Smooth muscle cell (in vitro differentiated cells): ENCODE data around the gene DPP4. TPM values are rescaled to one million over a fixed set of nuclear protein-coding genes. Genes with fewer than 3 reads are reported as not detected.

ENCODE experiments used
- DNase-seq: peaks from one replicate; lab custom pipeline; 2025; ENCODE audit not compliant: unreplicated experiment; lab: John Stamatoyannopoulos, UW
- H2AFZ ChIP-seq: fragments of 200-600 bp; sonication (generic); 2 replicates; pipeline ENCODE4 v1.6.0; 2016; ENCODE audit warnings: antibody characterized with exemption, low read depth, mild to moderate bottlenecking
- H3F3A ChIP-seq: fragments of 200-600 bp; sonication (generic); 2 replicates; pipeline ENCODE4 v1.6.0; 2017; ENCODE audit warnings: antibody characterized with exemption, low read depth
- H3K27ac ChIP-seq: fragments of 200-600 bp; sonication (generic); 2 replicates; pipeline ENCODE4 v1.5.1; 2016; ENCODE audit warnings: low read depth, mild to moderate bottlenecking
- H3K27me3 ChIP-seq: fragments of 200-600 bp; sonication (generic); 2 replicates; pipeline ENCODE4 v1.6.1; 2016; ENCODE audit warnings: low read depth, mild to moderate bottlenecking
- H3K36me3 ChIP-seq: fragments of 200-600 bp; sonication (generic); 2 replicates; pipeline ENCODE4 v1.5.1; 2016; ENCODE audit warnings: low read depth
- H3K4me1 ChIP-seq: fragments of 200-600 bp; sonication (generic); 2 replicates; pipeline ENCODE4 v1.5.1; 2016; ENCODE audit warnings: low read depth
- H3K4me2 ChIP-seq: fragments of 200-600 bp; sonication (generic); 2 replicates; pipeline ENCODE4 v1.6.0; 2016; ENCODE audit warnings: mild to moderate bottlenecking
- H3K4me3 ChIP-seq: fragments of 200-600 bp; sonication (generic); 2 replicates; pipeline ENCODE4 v1.5.1; 2016; ENCODE audit warnings: mild to moderate bottlenecking
- H3K79me2 ChIP-seq: fragments of 200-600 bp; sonication (generic); 2 replicates; pipeline ENCODE4 v1.6.0; 2016; ENCODE audit warnings: low read depth, mild to moderate bottlenecking
- H3K9ac ChIP-seq: fragments of 200-600 bp; sonication (generic); 2 replicates; pipeline ENCODE4 v1.6.0; 2016; ENCODE audit warnings: low read depth
- H3K9me3 ChIP-seq: fragments of 200-600 bp; sonication (generic); replicated peaks from 2 replicates; pipeline ENCODE4 v1.5.1; 2016; ENCODE audit warnings: low read depth
- H4K20me1 ChIP-seq: fragments of 200-600 bp; sonication (generic); 2 replicates; pipeline ENCODE4 v1.6.0; 2016; ENCODE audit warnings: low read depth
- WGBS: methylation state at CpG from one replicate; pipeline ENCODE4 v1.1.7; 2016; ENCODE audit warnings: low lambda C conversion rate; 5-methylcytosine and 5-hydroxymethylcytosine counted together
- polyA plus RNA-seq: library from polyadenylated mRNA; unstranded; fragments of >200 nt; fragmentation: Nextera tagmentation; extraction: Ambion mirVana; gene quantifications from 2 replicates; pipeline ENCODE4 v1.2.1, GENCODE V29; 2016
- total RNA-seq: library from RNA; depleted of rRNA; stranded (reverse); fragments of >200 nt; gene quantifications from 2 replicates; pipeline ENCODE4 v1.2.3, GENCODE V29; 2014
- TF ChIP-seq, protein P1 (sequence below): fragments of 200-600 bp; sonication (generic); IDR thresholded peaks from 2 replicates; pipeline ENCODE4 v1.5.1; 2017; ENCODE audit warnings: borderline replicate concordance, mild to moderate bottlenecking, antibody characterized with exemption; ENCODE audit not compliant: insufficient read depth, poor library complexity, severe bottlenecking

The DPP4 gene
- total and polyA plus RNA-seq, 2 experiments from 2014 or later: 17.6 to 32.0 TPM

DNA sequence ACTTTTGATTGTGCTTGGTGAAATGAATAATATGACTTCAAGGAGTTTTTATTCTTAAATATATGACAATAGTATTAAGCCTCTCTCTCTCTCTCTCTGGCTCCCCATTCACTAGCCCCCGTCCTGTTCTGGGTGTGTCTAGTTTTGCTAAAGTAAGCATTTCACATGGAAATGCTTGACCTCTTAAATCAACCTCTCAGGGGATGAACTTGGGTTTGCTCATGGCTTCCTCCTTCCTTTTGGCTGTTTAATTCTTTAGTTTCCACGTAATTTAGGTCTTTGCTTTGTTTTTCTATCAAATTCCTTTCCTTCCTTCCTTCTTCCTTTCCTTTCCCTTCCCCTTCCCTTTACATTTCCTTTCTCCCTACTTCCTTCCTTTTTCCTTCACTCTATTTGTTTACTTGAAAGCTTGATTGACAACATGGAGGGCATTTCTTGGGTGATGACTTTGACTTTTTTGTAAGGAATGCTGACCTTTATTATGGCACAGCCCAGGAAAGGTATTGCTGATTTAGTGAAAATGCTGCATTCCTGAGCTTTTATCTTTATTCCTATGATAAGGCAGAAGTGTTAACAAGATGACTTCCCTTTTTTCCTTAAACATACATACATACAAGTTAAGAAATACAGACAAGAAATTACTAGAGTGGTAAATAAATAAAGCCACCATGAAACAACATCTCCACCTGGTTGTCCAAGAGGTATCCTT lies 3.6 kb downstream of the DPP4 start:
- no peaks in the 10 kb centered on the region for H3K9me3 ChIP-seq
- no peak overlapping the region for H3K9ac ChIP-seq
- peaks cover 8% of the 10 kb centered on the region for H3K4me1 ChIP-seq
- no peaks in the 10 kb centered on the region for H3K27me3 ChIP-seq
- no peak overlapping the region for H3K4me3 ChIP-seq
- H2AFZ ChIP-seq: no peak overlapping the region
- peak overlapping the region; percentile 92 for H3K4me2 ChIP-seq
- H3F3A ChIP-seq: peaks cover 3% of the 10 kb centered on the region
- no peaks in the 10 kb centered on the region for H3K79me2 ChIP-seq
- DNase-seq: no peak
- no peaks in the 10 kb centered on the region for H3K36me3 ChIP-seq
- peak overlapping the region; percentile 67 for H3K27ac ChIP-seq
- WGBS: 83% methylated on average over 2 of the region's 2 CpGs
- TF ChIP-seq, protein P1, sequence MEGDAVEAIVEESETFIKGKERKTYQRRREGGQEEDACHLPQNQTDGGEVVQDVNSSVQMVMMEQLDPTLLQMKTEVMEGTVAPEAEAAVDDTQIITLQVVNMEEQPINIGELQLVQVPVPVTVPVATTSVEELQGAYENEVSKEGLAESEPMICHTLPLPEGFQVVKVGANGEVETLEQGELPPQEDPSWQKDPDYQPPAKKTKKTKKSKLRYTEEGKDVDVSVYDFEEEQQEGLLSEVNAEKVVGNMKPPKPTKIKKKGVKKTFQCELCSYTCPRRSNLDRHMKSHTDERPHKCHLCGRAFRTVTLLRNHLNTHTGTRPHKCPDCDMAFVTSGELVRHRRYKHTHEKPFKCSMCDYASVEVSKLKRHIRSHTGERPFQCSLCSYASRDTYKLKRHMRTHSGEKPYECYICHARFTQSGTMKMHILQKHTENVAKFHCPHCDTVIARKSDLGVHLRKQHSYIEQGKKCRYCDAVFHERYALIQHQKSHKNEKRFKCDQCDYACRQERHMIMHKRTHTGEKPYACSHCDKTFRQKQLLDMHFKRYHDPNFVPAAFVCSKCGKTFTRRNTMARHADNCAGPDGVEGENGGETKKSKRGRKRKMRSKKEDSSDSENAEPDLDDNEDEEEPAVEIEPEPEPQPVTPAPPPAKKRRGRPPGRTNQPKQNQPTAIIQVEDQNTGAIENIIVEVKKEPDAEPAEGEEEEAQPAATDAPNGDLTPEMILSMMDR: no peak
- H4K20me1 ChIP-seq: no peaks in the 10 kb centered on the region

DNA sequence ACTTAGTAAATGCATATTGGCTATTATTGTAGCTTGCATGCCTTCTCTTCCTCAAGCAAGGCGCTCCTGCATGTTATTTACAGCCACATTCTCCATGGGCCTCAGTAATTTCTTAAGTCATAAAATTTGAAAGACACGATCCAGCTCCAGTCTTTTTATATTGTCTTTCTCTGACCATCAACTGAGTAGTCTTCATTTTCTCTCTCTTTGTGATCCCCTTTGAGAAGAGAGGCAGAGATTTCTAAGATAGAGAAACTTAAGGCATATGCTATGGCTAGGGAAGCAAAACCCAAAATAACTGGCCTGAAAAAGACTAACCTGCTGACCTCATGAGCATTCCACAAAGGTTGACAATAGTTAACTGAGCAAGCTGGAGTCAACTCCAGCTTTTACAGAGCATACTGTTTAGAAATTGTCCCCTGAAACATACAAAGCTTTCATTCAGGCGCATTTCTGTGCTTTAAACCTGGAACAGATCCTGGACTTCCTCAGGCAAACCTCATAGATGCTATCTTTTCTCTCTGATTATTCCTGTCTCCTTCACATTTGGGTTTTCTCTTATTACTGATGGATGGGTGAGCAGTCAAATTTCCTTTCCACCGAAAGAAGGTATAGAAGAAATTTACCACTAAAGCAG lies 4.6 kb downstream of the DPP4 start:
- Histone ChIP-seq H3K4me3 (no peak overlapping the region), H3K27me3 (no peaks in the 10 kb centered on the region), H3K36me3 (no peaks in the 10 kb centered on the region), H2AFZ (no peak overlapping the region), H3K4me1 (peaks cover 2% of the 10 kb centered on the region), H4K20me1 (no peaks in the 10 kb centered on the region), H3F3A (peaks cover 3% of the 10 kb centered on the region), H3K4me2 (peak overlapping the region; percentile 35), H3K79me2 (no peaks in the 10 kb centered on the region), H3K27ac (no peak overlapping the region), H3K9me3 (no peaks in the 10 kb centered on the region), H3K9ac (no peak overlapping the region)
- no peak for DNase-seq
- TF ChIP-seq, protein P1: no peak
- 74% methylated on average over 4 of the region's 4 CpGs for WGBS

DNA sequence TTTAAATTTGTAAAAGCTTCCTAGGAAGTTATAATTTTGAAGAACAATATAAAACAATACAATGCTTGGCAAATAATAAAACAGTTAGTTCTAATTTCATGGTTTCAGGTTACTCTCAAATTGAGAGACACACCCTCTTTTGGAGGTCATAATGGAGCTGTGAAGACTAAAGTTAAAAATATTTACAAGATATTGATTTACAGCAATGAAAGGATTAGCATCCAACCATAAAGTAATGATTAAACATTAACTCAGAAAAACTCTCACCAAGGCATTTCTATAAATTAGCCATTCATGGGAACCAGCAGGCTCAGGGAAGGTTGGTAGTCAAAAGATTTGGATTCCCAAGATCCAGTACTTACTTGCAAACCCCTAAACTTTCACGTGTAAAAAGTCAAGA lies 6.4 kb downstream of the DPP4 start:
- no peaks in the 10 kb centered on the region for H3K9me3 ChIP-seq
- H3K4me3 ChIP-seq: no peak overlapping the region
- no peak overlapping the region for H2AFZ ChIP-seq
- H3F3A ChIP-seq: peaks cover 3% of the 10 kb centered on the region
- H3K4me2 ChIP-seq: no peak overlapping the region
- TF ChIP-seq, protein P1: no peak
- DNase-seq: no peak
- H3K79me2 ChIP-seq: no peaks in the 10 kb centered on the region
- H3K9ac ChIP-seq: no peak overlapping the region
- no peak overlapping the region for H3K27ac ChIP-seq
- H3K36me3 ChIP-seq: no peaks in the 10 kb centered on the region
- no peaks in the 10 kb centered on the region for H3K4me1 ChIP-seq
- WGBS: 77% methylated on average over 1 of the region's 1 CpG
- no peaks in the 10 kb centered on the region for H4K20me1 ChIP-seq
- H3K27me3 ChIP-seq: no peaks in the 10 kb centered on the region

DNA sequence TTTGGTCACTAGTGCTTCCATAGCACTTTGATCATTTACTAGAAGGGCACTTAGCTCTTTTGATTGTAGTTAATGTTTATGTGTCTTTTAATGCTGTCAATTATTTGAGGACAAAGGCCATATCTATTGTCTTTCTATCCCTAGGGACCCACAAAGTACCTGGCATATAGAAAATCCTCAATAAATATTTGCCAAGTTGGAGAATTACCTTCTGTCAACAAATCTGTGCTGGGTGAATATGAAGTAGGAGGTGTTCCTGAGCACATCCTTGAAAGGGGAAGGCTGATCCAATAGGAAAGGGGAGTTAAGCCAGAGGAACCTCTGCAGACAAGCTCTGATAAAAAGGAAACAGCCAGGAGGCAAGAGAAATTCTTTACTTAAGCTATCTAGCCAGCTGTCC lies 8.2 kb downstream of the DPP4 start:
- TF ChIP-seq, protein P1: no peak
- no peak overlapping the region for H2AFZ ChIP-seq
- no peaks in the 10 kb centered on the region for H3K9me3 ChIP-seq
- no peaks in the 10 kb centered on the region for H4K20me1 ChIP-seq
- no peak overlapping the region for H3K27ac ChIP-seq
- H3K4me2 ChIP-seq: no peak overlapping the region
- H3K79me2 ChIP-seq: no peaks in the 10 kb centered on the region
- H3F3A ChIP-seq: no peaks in the 10 kb centered on the region
- no peak for DNase-seq
- no peak overlapping the region for H3K9ac ChIP-seq
- no peaks in the 10 kb centered on the region for H3K4me1 ChIP-seq
- no peaks in the 10 kb centered on the region for H3K27me3 ChIP-seq
- H3K4me3 ChIP-seq: no peak overlapping the region
- H3K36me3 ChIP-seq: no peaks in the 10 kb centered on the region
